Superior temporal gyrus (tissue), 1 donor: ENCODE data around the gene CCDC178.
"Not testable (repeated sequence)": the region's sequence is repeated elsewhere in the genome, so short reads cannot be mapped to it uniquely, and the experiment has no call there.

Experiments used
- DNase-seq: peaks from one replicate; pipeline ENCODE4 v3.0.0-alpha.2; 2016; ENCODE audit errors: extremely low spot score

The CCDC178 gene, protein sequence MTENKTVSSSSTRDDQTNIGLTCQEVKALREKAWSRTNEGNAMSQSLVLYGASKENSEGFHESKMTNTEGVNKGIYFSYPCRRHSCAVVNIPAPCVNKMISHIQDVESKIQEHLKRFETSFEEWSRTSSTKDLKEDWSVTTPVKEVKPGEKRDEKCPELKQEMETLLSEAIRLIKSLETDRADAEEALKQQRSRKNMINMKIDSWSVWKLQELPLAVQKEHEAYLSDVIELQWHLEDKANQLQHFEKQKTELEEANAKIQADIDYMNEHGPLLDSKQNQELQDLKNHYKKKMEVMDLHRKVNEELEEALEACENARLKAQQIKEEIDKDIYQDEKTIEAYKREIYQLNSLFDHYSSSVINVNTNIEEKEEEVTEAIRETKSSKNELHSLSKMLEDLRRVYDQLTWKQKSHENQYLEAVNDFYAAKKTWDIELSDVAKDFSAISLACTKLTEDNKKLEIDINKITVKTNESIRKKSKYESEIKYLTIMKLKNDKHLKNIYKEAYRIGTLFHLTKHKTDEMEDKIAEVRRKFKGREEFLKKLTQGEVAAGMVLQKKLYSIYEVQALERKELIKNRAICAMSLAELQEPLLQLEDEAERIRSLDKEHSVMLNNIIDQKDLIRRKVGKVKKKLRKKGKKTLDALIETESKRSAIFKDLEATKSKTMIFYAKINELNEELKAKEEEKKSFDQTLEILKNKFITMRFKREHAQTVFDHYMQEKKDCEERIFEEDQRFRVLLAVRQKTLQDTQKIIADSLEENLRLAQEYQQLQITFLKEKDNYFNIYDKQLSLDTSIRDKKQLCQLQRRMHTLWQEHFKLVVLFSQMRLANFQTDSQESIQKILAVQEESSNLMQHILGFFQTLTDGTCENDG

GRCh38 chr18:33440060-33441043 is at the start of gene CCDC178:
CCDC178 (minus strand) TSS chr18:33440721; CDS start chr18:33412088, 28,633 bp downstream.
- peak; percentile 52 for DNase-seq

DNA sequence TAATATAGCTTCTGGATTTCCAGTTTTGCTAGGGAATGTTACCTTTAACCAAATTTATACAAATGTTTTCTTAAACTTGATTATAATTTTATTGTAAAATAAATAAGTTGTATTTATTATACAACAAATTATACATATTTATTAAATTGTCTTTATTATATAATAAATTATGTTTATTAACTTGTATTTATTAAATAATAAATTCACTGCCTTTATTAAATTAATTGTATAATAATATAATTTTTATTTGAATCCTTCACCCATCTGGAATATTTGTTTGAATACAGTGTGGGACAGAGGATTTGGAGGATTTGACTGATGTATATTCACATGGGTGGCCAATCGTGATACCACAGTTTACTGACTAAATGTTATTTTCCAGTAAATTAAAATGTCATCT is 43.4 kb upstream of the CCDC178 start:
- DNase-seq, result no peak

DNA sequence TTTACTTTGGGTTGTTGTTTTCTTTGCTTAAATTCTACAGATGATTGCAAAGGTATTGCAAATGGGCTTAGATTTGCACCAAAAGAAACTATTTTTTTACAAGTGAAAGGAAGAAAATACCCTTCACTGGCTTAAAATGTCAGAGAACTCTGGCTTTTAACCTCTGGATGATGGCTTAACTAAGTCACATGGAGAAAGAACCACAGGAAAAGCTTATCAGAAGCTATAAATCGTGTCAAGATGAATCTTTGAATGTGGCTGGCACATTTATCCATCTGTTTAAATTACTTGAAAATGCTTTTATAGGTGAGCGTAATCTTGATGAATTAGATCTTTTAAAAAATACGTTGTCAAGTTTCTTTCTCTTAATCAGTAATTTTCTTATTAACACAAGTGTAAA is 32.0 kb upstream of the CCDC178 start:
- no peak for DNase-seq

DNA sequence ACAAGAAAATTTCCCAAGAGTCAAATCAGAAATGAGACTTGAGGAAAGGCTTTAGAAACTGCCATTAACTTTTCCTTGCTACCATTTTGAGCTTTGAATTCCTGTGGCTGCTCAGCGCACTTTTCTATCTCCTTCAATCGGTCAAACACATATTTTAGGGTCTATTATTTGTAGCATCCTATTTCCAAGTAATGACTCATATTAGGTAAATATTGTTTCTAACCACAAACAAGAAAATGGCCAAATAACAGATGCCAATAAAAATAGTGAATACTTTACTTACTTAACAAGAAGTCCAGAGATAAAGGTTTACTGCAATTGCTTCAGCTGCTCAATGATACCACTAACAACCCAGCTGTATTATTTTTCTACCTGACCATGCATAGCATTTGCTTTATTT is 29.7 kb upstream of the CCDC178 start:
- no peak for DNase-seq

DNA sequence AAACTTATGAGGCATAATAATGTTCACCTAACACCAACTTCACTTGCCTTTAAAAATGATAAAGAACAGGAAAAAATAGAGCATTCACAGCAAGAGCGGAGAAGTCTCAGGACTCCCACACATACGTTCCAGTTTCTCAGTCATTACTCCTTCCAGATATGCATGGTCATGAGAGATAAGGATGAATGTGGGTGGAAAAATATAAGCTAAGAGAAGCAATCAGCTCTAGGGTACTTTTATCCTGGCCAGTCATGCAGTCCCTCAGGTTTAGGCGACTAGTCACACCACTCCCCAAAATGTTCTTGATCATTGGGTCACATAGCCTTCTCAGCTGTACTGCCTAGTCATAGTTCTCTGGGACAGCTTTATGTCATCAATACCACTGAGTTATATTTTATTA is 29.2 kb upstream of the CCDC178 start:
- no peak for DNase-seq

DNA sequence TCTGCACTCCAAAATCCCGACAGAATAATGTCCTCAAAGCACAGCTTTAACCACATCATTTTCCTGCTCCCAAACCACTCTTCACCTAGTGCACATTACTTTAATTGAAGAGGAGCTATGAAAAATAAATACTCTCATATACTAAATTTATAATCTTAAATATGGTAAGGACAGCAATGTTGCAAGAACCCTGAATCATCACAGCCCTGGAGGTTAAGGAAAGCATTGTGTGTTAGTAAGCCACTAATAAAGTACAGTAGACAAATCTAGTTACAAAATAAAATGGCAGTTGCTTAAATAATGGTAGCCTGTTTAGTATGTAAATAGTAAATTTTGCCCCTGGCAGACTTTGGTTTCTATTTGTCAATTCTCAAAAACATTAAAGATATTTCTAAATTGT is 27.0 kb upstream of the CCDC178 start:
- DNase-seq, result no peak

DNA sequence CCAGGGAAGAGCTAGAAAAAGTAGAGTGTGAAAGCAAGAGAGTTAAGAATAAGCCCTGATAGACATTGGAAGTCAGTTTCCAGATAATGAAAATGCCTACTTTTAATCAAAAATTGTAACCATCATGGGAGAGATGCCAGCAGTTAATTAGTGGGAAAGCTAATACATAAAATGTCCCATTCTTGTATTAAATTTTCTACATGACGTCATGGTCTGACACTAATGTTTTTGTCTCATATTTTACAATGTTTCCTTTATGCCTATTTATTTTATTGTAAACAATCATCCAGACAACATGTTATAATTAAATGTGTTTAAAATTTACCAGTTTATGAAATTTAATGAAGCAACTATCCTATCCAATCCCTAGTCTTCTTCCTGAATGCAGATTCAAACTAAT is 26.3 kb upstream of the CCDC178 start:
- no peak for DNase-seq

DNA sequence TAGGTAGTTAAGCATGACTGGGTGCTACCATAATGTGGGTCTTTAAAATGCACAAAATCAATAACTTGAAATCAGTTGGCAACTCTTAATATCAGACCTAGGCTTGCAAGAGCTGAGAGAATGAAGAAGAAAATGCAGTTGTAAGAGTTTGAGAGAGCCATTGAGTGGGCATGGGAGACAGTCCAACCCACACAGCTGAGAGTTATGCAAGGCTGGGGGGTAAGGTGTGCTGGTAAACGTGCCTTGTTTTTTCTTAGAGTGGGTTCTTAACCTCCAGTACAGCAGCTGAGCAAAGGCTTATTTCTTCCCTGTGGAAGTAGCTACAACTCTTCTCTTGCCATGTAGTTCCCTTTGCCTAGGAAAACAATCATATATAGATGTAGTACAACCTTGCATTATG is 20.2 kb upstream of the CCDC178 start:
- no peak for DNase-seq

DNA sequence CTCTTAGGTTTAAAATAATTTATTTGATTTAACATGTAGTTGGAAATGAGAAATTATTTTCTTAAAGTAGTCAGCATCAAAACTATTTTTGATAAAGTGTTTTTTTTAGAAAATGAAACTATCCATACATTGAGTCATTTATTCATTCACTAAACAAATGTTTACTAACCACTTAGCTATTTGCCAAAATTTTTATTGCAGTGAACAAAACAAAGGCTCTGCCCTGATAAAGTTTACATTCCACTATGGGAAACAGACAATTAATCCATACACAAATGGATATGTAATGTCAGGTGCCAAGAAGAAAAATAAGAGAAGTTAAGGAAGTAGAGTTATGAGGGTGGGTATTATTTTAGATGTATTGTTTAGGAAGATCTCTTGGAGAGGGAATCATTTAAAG is 19.1 kb upstream of the CCDC178 start:
- no peak for DNase-seq

- DNase-seq, result no peak
These were observed 6.1 kb upstream of the CCDC178 start for GRCh38 chr18:33446604-33447003.

GRCh38 chr18:33444709-33445108 is 4.2 kb upstream of the CCDC178 start:
- DNase-seq, result no peak

- DNase-seq, result no peak
These were observed 7.7 kb downstream of the CCDC178 start for GRCh38 chr18:33432857-33433256.

DNA sequence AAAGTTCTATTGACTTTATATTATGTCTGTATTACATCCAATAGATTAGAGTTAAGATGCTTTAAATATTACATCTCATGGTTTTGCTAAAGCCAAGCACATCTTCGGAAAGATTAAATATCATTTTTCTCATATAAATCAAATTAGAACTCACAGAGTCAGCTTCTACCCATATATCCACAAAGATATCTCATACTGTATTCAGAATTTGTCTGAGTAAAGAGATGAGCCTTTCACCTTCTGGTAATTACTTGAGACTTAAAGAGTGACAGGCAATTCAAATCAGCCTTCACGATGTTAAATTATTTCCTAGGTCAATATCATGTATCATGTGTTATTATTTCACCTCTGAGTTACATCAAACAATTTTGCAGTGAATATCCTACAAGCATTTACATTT is 13.0 kb downstream of the CCDC178 start:
- no peak for DNase-seq

GRCh38 chr18:33424266-33424946 is 16.1 kb downstream of the CCDC178 start:
- DNase-seq, result no peak

GRCh38 chr18:33421225-33421624 is 19.3 kb downstream of the CCDC178 start:
- DNase-seq, result no peak

DNA sequence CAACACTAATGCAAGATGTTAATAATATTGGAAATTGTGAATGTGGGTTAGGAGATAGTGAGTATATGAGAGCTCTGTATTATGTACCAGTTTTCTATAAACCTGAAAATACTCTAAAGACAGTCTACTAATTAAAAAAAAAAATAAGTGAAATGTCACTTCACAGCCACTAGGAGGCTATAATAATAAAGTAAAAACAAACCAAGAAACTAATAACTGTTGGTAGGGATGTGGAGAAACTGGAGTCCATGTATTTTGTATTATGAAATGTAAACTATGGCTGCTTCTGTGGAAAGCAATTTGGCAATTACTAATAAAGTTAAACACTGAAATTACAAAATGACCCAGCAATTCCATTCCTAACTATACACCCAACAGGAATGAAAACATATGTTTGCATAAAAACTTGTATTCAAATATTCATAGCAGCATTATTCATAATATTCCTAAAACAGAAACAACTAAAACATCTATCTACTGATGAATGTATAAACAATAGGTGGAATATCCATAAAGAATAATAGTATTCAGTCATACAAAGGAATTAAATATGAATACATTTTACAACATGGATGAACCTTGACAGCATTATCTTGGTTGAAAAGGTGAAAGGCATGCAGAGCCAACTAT is 36.2 kb downstream of the CCDC178 start:
- DNase-seq, result no peak

DNA sequence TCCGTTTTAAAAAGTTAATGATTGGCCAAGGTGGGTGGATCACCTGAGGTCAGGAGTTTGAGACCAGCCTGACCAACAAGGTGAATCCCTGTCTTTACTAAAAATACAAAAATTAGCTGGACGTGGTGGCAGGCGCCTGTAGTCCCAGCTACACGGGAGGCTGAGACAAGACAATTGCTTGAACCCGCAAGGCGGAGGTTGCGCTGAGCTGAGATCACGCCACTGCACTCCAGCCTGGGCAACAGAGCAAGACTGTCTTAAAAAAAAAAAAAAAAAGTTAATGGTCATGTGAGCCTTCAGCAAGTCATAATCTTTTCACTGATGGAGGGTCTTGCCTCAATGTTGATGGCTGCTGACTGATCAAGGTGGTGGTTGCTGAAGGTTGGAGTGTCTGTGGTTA is 41.6 kb downstream of the CCDC178 start:
- not testable (repeated sequence) for DNase-seq

DNA sequence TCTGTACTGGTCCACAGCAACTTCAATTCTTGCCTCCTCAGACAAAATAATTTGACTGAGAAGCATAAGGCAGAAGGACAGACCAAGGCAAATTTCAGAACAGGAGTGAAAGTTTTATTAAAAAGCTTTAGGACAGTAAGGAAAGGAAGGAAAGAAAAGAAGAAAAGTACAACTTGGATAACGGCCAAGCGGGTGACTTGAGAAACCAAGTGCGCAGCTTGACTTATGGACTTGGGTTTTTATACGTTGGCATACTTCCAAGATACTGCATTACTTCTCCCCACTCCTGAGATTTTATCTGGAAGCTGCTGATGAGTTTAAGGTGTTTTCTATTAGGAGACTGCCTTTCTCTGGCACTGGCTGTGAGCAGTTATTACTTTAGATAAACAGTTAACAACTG is 64.7 kb downstream of the CCDC178 start:
- no peak for DNase-seq

DNA sequence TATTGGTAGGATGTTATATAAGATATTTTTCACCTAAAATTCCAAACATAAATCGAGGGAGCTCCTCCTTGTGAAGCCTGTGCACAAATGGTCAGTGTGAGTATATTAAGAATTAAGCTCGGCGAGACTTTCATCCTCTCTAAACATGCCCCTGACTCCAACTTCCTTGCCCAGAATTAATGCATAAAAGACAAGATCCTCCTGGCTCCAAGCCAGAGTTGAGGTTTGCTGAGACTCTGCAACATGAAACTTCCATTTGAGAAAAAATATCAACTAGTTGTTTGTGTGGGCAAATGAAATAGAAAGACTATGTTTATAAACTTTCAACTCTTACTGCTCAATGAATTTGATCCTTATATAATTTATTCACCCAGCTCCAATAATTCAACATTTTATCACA is 68.1 kb downstream of the CCDC178 start:
- no peak for DNase-seq

DNA sequence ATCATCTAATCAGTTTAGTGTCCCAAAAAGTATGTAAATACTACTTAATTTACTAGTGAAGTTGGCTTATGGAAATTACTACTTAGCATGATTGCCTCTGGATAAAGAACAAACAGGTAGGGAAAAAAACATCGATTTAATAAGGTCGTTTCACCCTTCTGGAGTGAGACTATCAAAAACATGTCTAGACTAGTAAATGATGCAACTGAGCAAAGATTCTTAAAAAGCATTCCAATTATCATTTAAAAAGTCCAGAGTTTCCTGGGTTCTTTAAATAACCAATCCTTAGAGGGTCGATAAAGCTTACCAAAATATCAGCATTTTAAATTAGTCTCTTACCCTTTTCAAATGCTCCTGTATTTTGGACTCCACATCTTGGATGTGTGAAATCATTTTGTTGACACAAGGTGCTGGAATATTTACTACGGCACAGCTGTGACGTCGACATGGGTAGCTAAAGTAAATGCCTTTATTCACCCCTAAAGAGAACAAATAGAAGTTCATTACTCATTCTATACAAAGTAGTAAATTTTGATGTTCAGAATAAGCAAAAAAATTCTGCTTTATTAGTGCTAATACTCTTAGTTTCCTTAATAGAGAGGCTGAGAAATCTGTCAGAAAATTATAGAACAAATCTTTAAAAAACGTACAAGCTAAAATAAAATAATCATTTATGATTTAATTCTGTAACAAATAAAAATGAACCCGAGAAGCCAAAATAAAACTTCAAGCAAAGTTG is 70.6 kb downstream of the CCDC178 start:
- DNase-seq, result no peak
